ENCODE results near the gene ESYT1.

The ESYT1 gene

GRCh38 chr12:56157201-56158028, 29.3 kb downstream of the ESYT1 start:
- peak; percentile 43 to 45 for DNase-seq

- peak; percentile 85 to 87 for DNase-seq
These were observed 30.2 kb downstream of the ESYT1 start, which contains the start of gene MYL6 for GRCh38 chr12:56158029-56158925. TSS of gene MYL6 (plus strand) at chr12:56158359. CDS start at chr12:56158402, 43 bp downstream.

DNA sequence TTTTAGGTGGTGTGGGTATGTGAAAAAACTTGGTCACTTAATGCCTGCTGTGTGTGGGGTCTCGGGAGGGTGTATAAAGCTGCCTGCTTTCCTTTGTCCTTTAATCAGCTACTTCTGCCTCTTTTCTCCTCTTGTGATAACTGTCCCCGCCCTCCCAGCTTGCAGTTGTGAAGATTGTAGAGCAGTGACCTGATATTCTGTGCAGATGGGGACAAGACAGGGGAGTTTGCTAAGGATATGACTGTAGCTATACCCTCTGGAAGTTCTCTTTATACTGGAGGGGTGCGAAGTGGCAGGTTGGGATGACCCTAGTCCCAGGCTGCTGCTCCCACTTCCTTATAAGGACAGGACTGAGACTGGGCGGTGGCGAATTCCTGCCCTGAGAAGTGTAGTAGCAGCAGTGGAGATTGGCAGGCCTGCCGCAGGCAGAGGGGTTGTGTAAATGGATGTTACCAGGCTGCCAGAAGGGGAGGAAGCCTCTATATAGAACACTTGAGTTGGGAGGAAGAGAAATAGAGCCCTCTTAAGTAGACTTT, 30.9 kb downstream of the ESYT1 start:
- DNase-seq, result no peak

- DNase-seq, result no peak
These were observed 31.6 kb downstream of the ESYT1 start for GRCh38 chr12:56159482-56160192.

GRCh38 chr12:56160193-56160763, 32.2 kb downstream of the ESYT1 start:
- DNase-seq, result peak; percentile 33 to 43

- DNase-seq, result no peak
These were observed 33.0 kb downstream of the ESYT1 start for GRCh38 chr12:56160894-56161689.

DNA sequence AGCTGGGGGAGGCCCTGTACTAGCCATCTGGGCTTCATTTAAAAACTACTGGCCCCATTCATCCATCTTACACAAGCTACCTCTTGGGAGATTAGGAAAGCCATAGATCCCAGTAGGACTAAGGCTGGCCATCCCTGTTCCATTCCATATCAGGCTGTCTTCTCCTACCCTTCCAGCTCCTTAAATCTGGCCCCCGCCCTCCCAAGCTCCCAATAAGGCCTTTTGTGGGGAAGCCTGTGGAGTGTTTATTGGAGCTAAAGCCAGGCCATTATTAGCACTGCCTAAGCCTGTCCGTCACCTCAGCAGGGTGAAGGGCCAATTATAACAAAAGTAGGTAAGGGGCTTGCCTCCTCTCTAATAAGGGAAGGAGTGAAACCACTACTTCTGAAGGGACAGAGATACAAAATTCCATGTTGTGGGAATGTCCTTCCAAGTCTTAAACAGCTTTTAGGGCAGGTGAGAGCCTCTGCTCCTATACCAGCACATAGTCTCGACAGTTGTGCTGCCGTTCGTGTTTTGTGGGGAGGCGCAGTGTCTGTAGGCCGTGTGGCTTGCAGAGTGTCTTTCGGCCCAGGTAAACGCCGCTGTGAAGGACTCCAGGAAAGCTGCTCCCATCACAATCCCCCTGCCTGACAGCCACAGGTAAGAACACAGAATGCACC, 33.8 kb downstream of the ESYT1 start:
- no peak for DNase-seq

DNA sequence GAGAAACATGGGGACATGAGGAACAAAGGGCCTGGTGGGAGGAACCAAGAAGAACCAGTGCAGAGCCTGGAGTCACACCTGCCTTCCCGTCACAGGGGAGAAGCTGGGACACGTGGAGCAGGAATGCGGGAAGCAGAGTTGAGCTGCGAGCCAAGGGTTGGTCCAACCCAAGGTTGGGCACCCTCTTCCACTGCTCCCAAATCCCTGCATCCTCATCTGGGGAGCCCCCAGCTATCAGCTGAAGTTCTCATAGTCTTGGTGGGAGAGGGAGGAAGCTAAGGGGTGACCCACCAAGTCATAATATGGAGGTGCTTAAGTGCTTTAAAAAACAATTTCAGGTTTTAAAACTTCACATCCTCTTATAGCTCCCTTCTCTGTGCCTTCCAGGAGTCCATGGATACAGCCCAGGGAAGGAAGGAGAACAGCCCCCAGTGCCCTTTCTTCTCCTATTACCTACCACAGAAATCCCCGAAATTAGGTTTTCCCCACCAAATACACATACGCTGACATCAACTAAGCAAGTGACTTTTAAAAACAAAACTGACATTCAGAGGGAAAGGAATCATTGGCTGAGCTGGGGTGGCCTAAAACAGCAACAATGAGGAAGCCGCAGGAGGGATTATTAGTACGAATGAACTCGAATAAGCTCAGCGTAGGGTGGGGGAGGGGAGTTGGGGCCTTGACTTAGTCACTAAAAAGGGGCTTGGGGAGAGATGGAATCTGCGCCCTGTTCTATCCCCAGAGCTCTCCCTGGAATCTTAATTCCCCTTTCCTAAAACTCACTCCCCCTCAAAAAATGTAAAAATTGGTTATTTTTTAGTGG, 34.6 kb downstream of the ESYT1 start:
- DNase-seq, result no peak

GRCh38 chr12:56163533-56164344, 35.7 kb downstream of the ESYT1 start:
- DNase-seq, result no peak

DNA sequence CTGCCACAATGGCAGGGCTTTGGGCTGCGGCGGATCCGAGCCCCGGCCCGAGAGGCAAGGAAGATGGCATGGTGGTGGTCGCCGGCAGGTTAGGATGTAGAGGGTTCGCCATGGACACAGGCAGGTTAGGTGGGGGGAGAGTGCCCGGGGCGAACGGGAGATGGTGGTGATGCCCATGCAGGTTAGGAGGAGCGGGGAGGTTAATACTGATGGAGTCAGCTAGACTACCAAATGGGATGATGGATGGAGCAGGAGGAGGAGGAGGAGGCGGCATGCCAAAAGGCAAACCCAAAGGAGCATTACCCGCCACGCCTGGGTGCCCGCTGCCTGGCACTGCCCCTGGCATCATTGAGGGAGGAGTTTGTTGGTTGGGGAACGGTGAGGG, 36.3 kb downstream of the ESYT1 start:
- no peak for DNase-seq

GRCh38 chr12:56165369-56165768, 37.3 kb downstream of the ESYT1 start:
- DNase-seq, result no peak

DNA sequence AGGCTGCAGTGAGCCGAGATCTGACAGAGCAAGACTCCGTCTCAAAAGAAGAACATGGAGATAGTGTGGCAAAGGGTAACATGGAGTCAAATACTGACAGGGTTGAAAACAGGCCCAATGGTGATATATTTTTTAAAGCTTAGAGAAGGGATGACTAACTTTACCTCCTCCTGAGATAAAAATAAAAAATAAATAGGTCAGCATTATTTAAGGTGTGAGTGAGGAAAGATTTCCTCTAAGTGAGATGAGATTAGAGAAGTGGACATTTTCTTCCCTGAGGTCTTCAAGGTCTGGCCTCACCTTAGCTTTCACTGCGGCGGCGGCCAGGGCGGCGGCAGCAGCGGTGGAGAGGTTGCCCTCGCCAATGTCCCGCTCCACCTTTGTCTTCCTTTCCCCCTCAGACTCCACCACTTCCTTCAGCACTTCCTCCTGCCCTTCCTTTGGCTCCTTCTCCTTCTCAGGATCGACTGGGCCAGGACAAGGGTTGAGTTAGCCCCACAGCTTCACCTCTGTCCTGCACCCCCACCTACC, 41.2 kb downstream of the ESYT1 start:
- DNase-seq, result no peak

GRCh38 chr12:56172839-56173238, 44.8 kb downstream of the ESYT1 start:
- no peak for DNase-seq

DNA sequence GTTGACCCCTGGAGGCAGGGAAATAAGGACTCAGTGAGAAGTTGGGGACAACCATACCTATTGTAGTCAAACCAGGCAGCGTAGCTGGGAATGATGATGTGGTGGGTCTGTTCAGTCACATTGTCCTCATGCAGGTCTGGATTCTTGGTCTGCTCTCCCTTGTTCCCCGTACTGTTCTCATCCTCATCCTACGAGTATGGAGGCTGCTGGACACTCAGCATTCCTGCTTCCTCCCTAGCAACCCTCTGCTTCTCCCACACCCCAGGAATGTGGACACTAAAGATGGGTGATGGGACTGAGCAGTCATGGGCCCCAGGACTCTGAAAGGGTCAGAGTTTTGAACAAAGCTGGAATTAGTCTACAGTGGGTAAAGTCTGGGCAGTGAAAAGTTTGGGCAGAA, 50.3 kb downstream of the ESYT1 start:
- DNase-seq, result no peak

DNA sequence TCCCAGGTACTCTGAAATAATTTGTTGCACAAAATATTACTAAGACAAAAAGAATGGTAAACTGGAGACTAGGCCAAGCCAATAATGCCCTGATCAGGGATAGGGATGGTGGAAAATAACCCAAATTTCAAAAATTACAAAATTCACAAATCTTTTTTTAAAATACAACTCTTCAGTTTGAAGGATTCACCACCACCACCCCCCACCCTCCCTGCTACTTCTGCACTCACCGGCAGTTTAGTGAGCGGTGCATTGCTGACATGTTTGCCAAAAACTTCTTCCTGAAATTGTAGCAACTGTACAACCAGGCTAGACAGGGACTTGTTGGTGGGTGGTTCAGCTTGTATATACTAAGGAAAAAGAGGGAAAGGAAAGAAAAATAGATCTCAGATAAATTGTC, 58.9 kb downstream of the ESYT1 start:
- DNase-seq, result no peak

- DNase-seq, result no peak
These were observed 60.2 kb downstream of the ESYT1 start for GRCh38 chr12:56188131-56188777.

DNA sequence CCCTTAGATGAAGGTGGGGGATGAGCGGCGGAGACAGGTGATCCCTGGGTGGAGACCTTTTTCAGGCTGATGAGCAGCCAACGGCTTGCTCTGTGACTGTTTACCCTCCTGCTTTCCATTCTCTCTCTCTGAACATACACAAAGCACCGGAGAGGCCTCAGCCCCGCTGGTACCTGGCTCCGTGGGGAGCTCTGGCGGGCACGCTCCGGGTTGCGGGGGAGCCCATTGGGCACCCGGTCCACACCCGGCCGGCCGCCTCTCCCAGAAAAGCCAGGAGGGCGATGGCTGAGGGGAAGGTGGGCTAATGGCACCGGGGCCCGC, 60.7 kb downstream of the ESYT1 start:
- no peak for DNase-seq

- DNase-seq, result peak; percentile 79 to 86
These were observed 61.2 kb downstream of the ESYT1 start, which contains the start of gene SMARCC2 for GRCh38 chr12:56189099-56189917. TSS of gene SMARCC2 (minus strand) at chr12:56189483. CDS start at chr12:56189461, 22 bp downstream.

Measured in stimulated activated CD4-positive, alpha-beta T cell treated with anti-CD3 and anti-CD28 coated beads, Interleukin-2, amount 100 ng/mL, for 48 hours (primary cell).